H1 (cell line): Measurements from ENCODE around the gene UPF1. TPM values are rescaled to one million over a fixed set of nuclear protein-coding genes. Genes with fewer than 3 reads are reported as not detected.

Source experiments
- CTCF ChIA-PET: fragments of 300-600 bp; sonication (Branson Sonifier 250); formaldehyde crosslinking; loops from one replicate; lab custom pipeline; 2021; ENCODE audit not compliant: partially characterized antibody; lab: Charles Lee
- POLR2A ChIA-PET: fragments of 300-600 bp; sonication (Branson Sonifier 250); formaldehyde crosslinking; loops from one replicate; lab custom pipeline; 2021; ENCODE audit warnings: inconsistent platforms; ENCODE audit not compliant: partially characterized antibody; lab: Charles Lee
- DNase-seq, 2 experiments: peaks; one replicate each; pipeline versions ENCODE4 v3.0.0 to v3.0.0-alpha.2; 2010 to 2022; ENCODE audit warnings: low spot score in 2 of 2, low read depth in 1 of 2, mixed read lengths in 1 of 2
- FAIRE-seq: peaks from 2 replicates; lab custom pipeline; 2011; peaks lifted over from hg19 to GRCh38; lab: Jason Lieb, UNC
- H2AFZ ChIP-seq: 2 replicates; pipeline ENCODE4 v1.8.1; 2012; ENCODE audit warnings: low read length, inconsistent platforms
- H2AK5ac ChIP-seq: 2 replicates; pipeline ENCODE4 v1.6.1; 2013; ENCODE audit warnings: low read depth, low read length
- H2BK120ac ChIP-seq: replicated peaks from 2 replicates; pipeline ENCODE3; 2013; ENCODE audit warnings: low read depth, low read length, inconsistent platforms
- H2BK12ac ChIP-seq: 2 replicates; pipeline ENCODE4 v1.6.1; 2013; ENCODE audit warnings: low read depth, low read length
- H2BK15ac ChIP-seq: 2 replicates; pipeline ENCODE4 v1.6.1; 2013; ENCODE audit warnings: low read length
- H2BK20ac ChIP-seq: 2 replicates; pipeline ENCODE4 v1.6.1; 2013; ENCODE audit warnings: low read length
- H2BK5ac ChIP-seq: 2 replicates; pipeline ENCODE4 v1.6.1; 2013; ENCODE audit warnings: low read depth, low read length
- H3K14ac ChIP-seq: 2 replicates; pipeline ENCODE4 v1.6.1; 2013; ENCODE audit warnings: inconsistent platforms; ENCODE audit not compliant: insufficient read length
- H3K18ac ChIP-seq: 2 replicates; pipeline ENCODE4 v1.6.1; 2013; ENCODE audit warnings: low read length; ENCODE audit errors: extremely low read depth
- H3K23ac ChIP-seq: 2 replicates; pipeline ENCODE4 v1.6.1; 2013; ENCODE audit warnings: inconsistent platforms; ENCODE audit not compliant: insufficient read length
- H3K23me2 ChIP-seq: 2 replicates; pipeline ENCODE4 v1.6.1; 2013; ENCODE audit warnings: low read depth, low read length
- H3K27ac ChIP-seq: 2 replicates; pipeline ENCODE4 v1.6.1; 2011; ENCODE audit warnings: low read depth, low read length, inconsistent platforms
- H3K27me3 ChIP-seq, 4 experiments: replicated peaks in 1 of 4; 1 replicate in 1 of 4; 2 replicates in 3 of 4; pipeline versions ENCODE4 v1.6.1 to v1.8.1; 2011 to 2013; ENCODE audit warnings: low read length in 3 of 4, mild to moderate bottlenecking in 3 of 4, inconsistent platforms in 2 of 4, mixed read lengths in 2 of 4, moderate library complexity in 1 of 4; ENCODE audit not compliant: control insufficient read depth in 3 of 4, insufficient read depth in 3 of 4; ENCODE audit errors: extremely low read depth in 1 of 4
- H3K36me3 ChIP-seq, 4 experiments: 2 replicates each; pipeline versions ENCODE4 v1.6.1 to v1.8.1; 2011 to 2013; ENCODE audit warnings: mild to moderate bottlenecking in 4 of 4, low read length in 3 of 4, moderate library complexity in 2 of 4, control low read depth in 1 of 4, inconsistent platforms in 1 of 4; ENCODE audit not compliant: insufficient read depth in 4 of 4, control insufficient read depth in 2 of 4
- H3K4ac ChIP-seq: replicated peaks from 2 replicates; pipeline ENCODE3; 2013; ENCODE audit warnings: low read length, low read depth, mixed read lengths, inconsistent platforms; ENCODE audit not compliant: insufficient read length
- H3K4me1 ChIP-seq, 4 experiments: replicated peaks in 1 of 4; 1 replicate in 1 of 4; 2 replicates in 3 of 4; pipeline versions ENCODE4 v1.6.1 to v1.8.1; 2011 to 2013; ENCODE audit warnings: low read length in 3 of 4, inconsistent platforms in 2 of 4, mixed read lengths in 1 of 4; ENCODE audit not compliant: insufficient read depth in 4 of 4, control insufficient read depth in 3 of 4
- H3K4me2 ChIP-seq, 2 experiments: 2 replicates each; pipeline versions ENCODE4 v1.6.1 to v1.8.1; 2011 to 2013; ENCODE audit warnings: low read depth in 2 of 2, low read length in 2 of 2, control low read depth in 1 of 2, inconsistent platforms in 1 of 2, mild to moderate bottlenecking in 1 of 2; ENCODE audit not compliant: insufficient read depth in 1 of 2
- H3K4me3 ChIP-seq, 4 experiments: fragments of 200-600, 300-600 bp in 1 of 4; sonication (generic), shearing (Covaris generic), sonication (Bioruptor Twin) in 1 of 4; 2 replicates each; pipeline versions ENCODE4 v1.5.1 to v1.8.1; 2011 to 2016; ENCODE audit warnings: low read length in 4 of 4, low read depth in 3 of 4, control low read depth in 2 of 4, inconsistent platforms in 2 of 4, mild to moderate bottlenecking in 2 of 4, mixed read lengths in 1 of 4, moderate library complexity in 1 of 4; ENCODE audit not compliant: insufficient read depth in 2 of 4; ENCODE audit errors: extremely low read depth in 1 of 4
- H3K56ac ChIP-seq: replicated peaks from 2 replicates; pipeline ENCODE3; 2013; ENCODE audit warnings: low read depth, mild to moderate bottlenecking, mixed read lengths, low read length, inconsistent platforms; ENCODE audit not compliant: insufficient read length
- H3K79me1 ChIP-seq: 2 replicates; pipeline ENCODE4 v1.6.1; 2013; ENCODE audit warnings: low read depth, low read length, control low read depth
- H3K79me2 ChIP-seq, 2 experiments: 2 replicates each; pipeline versions ENCODE4 v1.6.1 to v1.8.1; 2012 to 2013; ENCODE audit warnings: low read length in 2 of 2, mild to moderate bottlenecking in 2 of 2, inconsistent platforms in 1 of 2; ENCODE audit not compliant: insufficient read depth in 2 of 2, control insufficient read depth in 1 of 2
- H3K9ac ChIP-seq, 4 experiments: replicated peaks in 1 of 4; 1 replicate in 1 of 4; 2 replicates in 3 of 4; pipeline versions ENCODE4 v1.6.1 to v1.8.1; 2011 to 2013; ENCODE audit warnings: low read depth in 3 of 4, low read length in 3 of 4, control low read depth in 2 of 4, mild to moderate bottlenecking in 2 of 4, moderate library complexity in 2 of 4, inconsistent platforms in 1 of 4; ENCODE audit errors: extremely low read depth in 1 of 4
- H3K9me3 ChIP-seq, 2 experiments: 2 replicates each; pipeline versions ENCODE4 v1.6.1 to v1.8.1; 2012 to 2013; ENCODE audit warnings: mild to moderate bottlenecking in 2 of 2, moderate library complexity in 2 of 2, control low read depth in 1 of 2, inconsistent platforms in 1 of 2, low read depth in 1 of 2, low read length in 1 of 2, mixed read lengths in 1 of 2; ENCODE audit not compliant: insufficient read depth in 2 of 2
- H4K20me1 ChIP-seq, 2 experiments: replicated peaks in 1 of 2; 2 replicates each; pipeline versions ENCODE3 to v1.8.1; 2011 to 2013; ENCODE audit warnings: inconsistent platforms in 2 of 2, low read length in 2 of 2, mild to moderate bottlenecking in 1 of 2; ENCODE audit not compliant: insufficient read depth in 2 of 2, control insufficient read depth in 1 of 2
- H4K5ac ChIP-seq: 2 replicates; pipeline ENCODE4 v1.6.1; 2013; ENCODE audit warnings: low read length, low read depth, mixed read lengths, inconsistent platforms; ENCODE audit not compliant: insufficient read length
- H4K8ac ChIP-seq: 2 replicates; pipeline ENCODE4 v1.8.0; 2013; ENCODE audit warnings: mild to moderate bottlenecking, moderate library complexity, low read length, inconsistent platforms; ENCODE audit not compliant: insufficient read depth; ENCODE audit errors: extremely low read depth
- H4K91ac ChIP-seq: replicated peaks from 2 replicates; pipeline ENCODE3; 2013; ENCODE audit warnings: low read length, mixed read lengths, inconsistent platforms; ENCODE audit not compliant: insufficient read length
- ATF2 ChIP-seq: IDR thresholded peaks from 2 replicates; pipeline ENCODE4 v1.6.1; 2012; ENCODE audit warnings: low read length, inconsistent platforms
- EGR1 ChIP-seq: IDR thresholded peaks from 2 replicates; pipeline ENCODE4 v1.6.1; 2011; ENCODE audit warnings: low read depth, low read length, borderline replicate concordance
- EZH2 ChIP-seq: fragments of 200-600 bp; sonication (generic); IDR thresholded peaks from 2 replicates; pipeline ENCODE4 v1.7.1; 2012; ENCODE audit warnings: low read depth, mild to moderate bottlenecking, moderate library complexity, low read length, inconsistent platforms; ENCODE audit not compliant: severe bottlenecking
- KDM1A ChIP-seq: fragments of 200-600, 300-600 bp; sonication (generic); IDR thresholded peaks from 2 replicates; pipeline ENCODE4 v1.7.1; 2016; ENCODE audit warnings: mild to moderate bottlenecking, low read length, borderline replicate concordance
- MAX ChIP-seq: IDR thresholded peaks from 2 replicates; pipeline ENCODE4 v1.6.1; 2012; ENCODE audit warnings: inconsistent platforms
- RAD21 ChIP-seq, 2 experiments: IDR thresholded peaks in 1 of 2; conservative IDR thresholded peaks in 1 of 2; 2 replicates each; pipeline ENCODE4 v1.6.1; 2011; ENCODE audit warnings: low read depth in 2 of 2, low read length in 2 of 2, improper control_type of control experiment in 1 of 2, inconsistent platforms in 1 of 2, mild to moderate bottlenecking in 1 of 2, moderate library complexity in 1 of 2
- WGBS, 2 experiments: shearing (Covaris generic) in 1 of 2; methylation state at CpG; one replicate each; pipeline versions ENCODE4 v1.1.6 to v1.1.7; 2013 to 2015; ENCODE audit warnings: low lambda C conversion rate in 2 of 2, mixed read lengths in 2 of 2, inconsistent platforms in 1 of 2, low coverage in 1 of 2, missing lambda C conversion rate in 1 of 2; ENCODE audit not compliant: insufficient replicate concordance in 2 of 2, insufficient coverage in 1 of 2, insufficient read length in 1 of 2; ENCODE audit errors: extremely low coverage in 1 of 2, missing lambda C conversion rate in 1 of 2; 5-methylcytosine and 5-hydroxymethylcytosine counted together
- polyA plus RNA-seq, 7 experiments: library from polyadenylated mRNA; depleted of rRNA in 3 of 7; stranded (reverse) in 5 of 7; unstranded in 2 of 7; fragments of >200 nt in 5 of 7; fragments of 200-250 nt in 2 of 7; gene quantifications; 1 replicate in 5 of 7; 2 replicates in 1 of 7; 4 replicates in 1 of 7; pipeline versions ENCODE4 v1.2.1 to v1.2.3, GENCODE V29; 2011 to 2013; ENCODE audit warnings: missing spikeins in 2 of 7, mixed read lengths in 2 of 7
- total RNA-seq: library from RNA; stranded (reverse); fragmentation: NEBNext Ultra II Directional; extraction: Animal tissue kit (Norgen Biotek cat#: 25700); gene quantifications from 2 replicates; pipeline ENCODE4 v1.2.1, GENCODE V29; 2021

UPF1 gene
- total and polyA plus RNA-seq, 2 of the 8 experiments (the other 6 are each of a cell fraction or from before 2014, with no cell fraction given), result 46.4 to 62.0 TPM

- no peak overlapping the region for H3K27ac ChIP-seq
- no peak overlapping the region for H3K23ac ChIP-seq
- H2BK15ac ChIP-seq, result no peak overlapping the region
- H2BK20ac ChIP-seq, result no peak overlapping the region
- H4K8ac ChIP-seq, result no peak overlapping the region
- H3K9me3 ChIP-seq, result no peaks in the 10 kb centered on the region
- ChIA-PET POLR2A (interaction anchor here (1.0 kb wide), 1 partner anchor 12 kb away, joined by 3 read pairs; no protein-coding TSS in a partner anchor), CTCF (interaction anchor here (1.4 to 15.1 kb wide), 5 partner anchors 11 to 179 kb away, joined by 4 to 247 read pairs (median 16); no protein-coding TSS in a partner anchor)
- peaks cover 21 to 22% of the 10 kb centered on the region in 2 experiments for H4K20me1 ChIP-seq
- H3K36me3 ChIP-seq, result peaks cover 42 to 75% (median 70%) of the 10 kb centered on the region in 4 experiments; a peak in 7 of 8 replicates
- H3K4me2 ChIP-seq, result no peak overlapping the region
- H3K4ac ChIP-seq, result no peak overlapping the region
- H3K27me3 ChIP-seq, result no peaks in the 10 kb centered on the region
- no peak overlapping the region for H2BK12ac ChIP-seq
- no peak overlapping the region for H3K9ac ChIP-seq
- 88% methylated on average over 15 of the region's 17 CpGs; no CpG with 5 or more reads in 1 of the 2 experiments for WGBS, 2 experiments
- H3K4me1 ChIP-seq, result no peaks in the 10 kb centered on the region
- no peak overlapping the region for H4K91ac ChIP-seq
- no peak overlapping the region for H2AFZ ChIP-seq
- no peaks in the 10 kb centered on the region for H3K23me2 ChIP-seq
- no peak overlapping the region for H3K18ac ChIP-seq
- no peak for FAIRE-seq
- H4K5ac ChIP-seq, result no peak overlapping the region
- no peaks in the 10 kb centered on the region; the same call in 1 of the 2 replicates for H3K79me1 ChIP-seq
- no peak overlapping the region for H3K14ac ChIP-seq
- no peak overlapping the region for H3K56ac ChIP-seq
- no peak overlapping the region for H2BK120ac ChIP-seq
- peaks cover 0 to 8% of the 10 kb centered on the region in 2 experiments; a peak in 2 of 4 replicates for H3K79me2 ChIP-seq
- DNase-seq, result no peak
- H2BK5ac ChIP-seq, result no peak overlapping the region
- H3K4me3 ChIP-seq, result no peak overlapping the region
- H2AK5ac ChIP-seq, result no peak overlapping the region
- no peak for TF ChIP-seq KDM1A
- TF ChIP-seq EGR1, result no peak
- no peak for TF ChIP-seq ATF2
- no peak for TF ChIP-seq EZH2
- peak; percentile 11 to 23; a peak in 2 of 4 replicates for TF ChIP-seq RAD21 (IDR thresholded peaks at IDR 0.05 in 1 of 2, conservative IDR thresholded peaks at IDR 0.05 in 1 of 2; ENCODE audit: low read depth in 2 of 2, low read length in 2 of 2)
- TF ChIP-seq MAX, result no peak
These were observed 22.1 kb downstream of the UPF1 start for GRCh38 chr19:18853755-18854427.
